Astrocyte of the cerebellum (primary cell): ENCODE data around the gene MYO1E.

Source experiments
- DNase-seq: peaks from one replicate; pipeline ENCODE4 v3.0.0-alpha.2; 2011; ENCODE audit warnings: low read depth
- H3K4me3 ChIP-seq: 2 replicates; pipeline ENCODE4 v1.5.1; 2011; ENCODE audit warnings: mild to moderate bottlenecking, low read depth, low read length, moderate library complexity
- in situ Hi-C: cut with HindIII; loops from 2 replicates; pipeline ENCODE4 v1.10.0; 2017; ENCODE audit warnings: low sequenced_read_pairs
- TF ChIP-seq, protein P1 (sequence below): IDR thresholded peaks from 2 replicates; pipeline ENCODE4 v1.5.1; 2012; ENCODE audit warnings: low read length, low read depth, moderate library complexity, mild to moderate bottlenecking; ENCODE audit errors: missing control alignments

MYO1E gene

GRCh38 chr15:59237924-59238331 lies 134.7 kb downstream of the MYO1E start:
- in situ Hi-C loops: no loop called here
- TF ChIP-seq, protein P1, sequence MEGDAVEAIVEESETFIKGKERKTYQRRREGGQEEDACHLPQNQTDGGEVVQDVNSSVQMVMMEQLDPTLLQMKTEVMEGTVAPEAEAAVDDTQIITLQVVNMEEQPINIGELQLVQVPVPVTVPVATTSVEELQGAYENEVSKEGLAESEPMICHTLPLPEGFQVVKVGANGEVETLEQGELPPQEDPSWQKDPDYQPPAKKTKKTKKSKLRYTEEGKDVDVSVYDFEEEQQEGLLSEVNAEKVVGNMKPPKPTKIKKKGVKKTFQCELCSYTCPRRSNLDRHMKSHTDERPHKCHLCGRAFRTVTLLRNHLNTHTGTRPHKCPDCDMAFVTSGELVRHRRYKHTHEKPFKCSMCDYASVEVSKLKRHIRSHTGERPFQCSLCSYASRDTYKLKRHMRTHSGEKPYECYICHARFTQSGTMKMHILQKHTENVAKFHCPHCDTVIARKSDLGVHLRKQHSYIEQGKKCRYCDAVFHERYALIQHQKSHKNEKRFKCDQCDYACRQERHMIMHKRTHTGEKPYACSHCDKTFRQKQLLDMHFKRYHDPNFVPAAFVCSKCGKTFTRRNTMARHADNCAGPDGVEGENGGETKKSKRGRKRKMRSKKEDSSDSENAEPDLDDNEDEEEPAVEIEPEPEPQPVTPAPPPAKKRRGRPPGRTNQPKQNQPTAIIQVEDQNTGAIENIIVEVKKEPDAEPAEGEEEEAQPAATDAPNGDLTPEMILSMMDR: no peak
- no peak overlapping the region for H3K4me3 ChIP-seq
- DNase-seq: no peak

DNA sequence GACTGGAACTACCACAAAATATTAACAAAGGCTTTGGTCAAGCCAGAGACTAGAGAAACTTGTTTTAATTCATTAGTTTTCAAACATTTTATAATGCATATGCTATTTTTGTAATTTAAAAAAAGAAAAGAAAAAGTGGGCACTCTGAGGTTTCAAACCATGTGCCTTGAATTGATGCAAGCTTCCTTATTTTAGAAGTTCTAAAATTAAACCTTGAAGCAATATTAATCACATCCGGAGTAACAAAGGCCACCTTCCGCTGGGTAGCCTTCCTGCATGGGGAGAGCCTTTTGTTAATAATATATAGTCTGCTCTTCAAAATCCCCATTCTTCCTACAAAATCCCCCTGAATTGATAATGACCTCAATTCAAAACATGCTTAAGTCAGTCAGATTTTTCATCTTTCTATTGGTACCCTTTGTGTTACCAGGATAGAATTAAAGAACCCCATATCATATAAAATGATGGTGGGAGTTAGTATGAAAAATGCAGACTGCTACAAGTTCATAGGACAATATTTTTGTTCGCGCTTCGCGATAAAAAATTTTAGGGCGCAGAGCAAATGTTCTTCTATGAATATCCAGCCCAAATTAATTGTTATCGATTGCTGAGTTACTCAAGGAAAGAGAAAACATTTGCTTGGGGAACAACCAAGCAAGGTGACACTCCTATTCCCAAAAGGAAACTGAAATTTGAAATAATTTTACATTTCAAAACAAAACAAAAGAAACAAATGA lies 135.4 kb downstream of the MYO1E start:
- no peak overlapping the region for H3K4me3 ChIP-seq
- in situ Hi-C loops: no loop called here
- TF ChIP-seq, protein P1: no peak
- DNase-seq: no peak

- H3K4me3 ChIP-seq: no peak overlapping the region
- DNase-seq: no peak
- in situ Hi-C loops: no loop called here
- TF ChIP-seq, protein P1: no peak
These were observed 136.3 kb downstream of the MYO1E start for GRCh38 chr15:59236394-59236793.

GRCh38 chr15:59232476-59232875 lies 140.2 kb downstream of the MYO1E start:
- peak; percentile 87 for DNase-seq
- TF ChIP-seq, protein P1: no peak
- no peak overlapping the region for H3K4me3 ChIP-seq
- in situ Hi-C loops: no loop called here

DNA sequence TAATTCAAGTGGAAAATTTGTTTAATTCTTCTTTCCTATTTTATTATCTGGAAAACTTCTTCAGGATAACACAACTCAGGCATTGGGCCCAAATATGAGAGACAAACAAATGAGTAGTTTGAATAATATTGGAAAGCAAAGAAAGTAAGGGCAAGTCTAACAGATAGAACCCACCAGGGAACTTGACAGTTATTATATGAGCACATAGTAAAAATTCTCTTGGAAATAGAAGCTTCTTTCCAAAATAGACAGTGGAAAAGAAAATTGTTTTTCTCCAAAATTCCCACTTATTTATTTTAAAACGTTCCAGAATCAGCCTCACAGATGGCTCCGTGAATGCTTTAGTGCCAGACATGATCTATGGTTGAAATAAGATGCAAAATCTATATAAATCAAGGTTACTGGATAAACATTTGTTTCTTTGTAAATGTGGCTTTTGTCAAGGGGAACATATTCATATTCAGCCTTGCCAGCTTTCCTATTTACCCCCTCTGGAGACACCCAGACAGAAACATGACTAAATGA lies 142.1 kb downstream of the MYO1E start:
- in situ Hi-C loops: no loop called here
- H3K4me3 ChIP-seq: no peak overlapping the region
- TF ChIP-seq, protein P1: no peak
- DNase-seq: no peak

- no peak for DNase-seq
- TF ChIP-seq, protein P1: no peak
- in situ Hi-C loops: no loop called here
- no peak overlapping the region for H3K4me3 ChIP-seq
These were observed 143.2 kb downstream of the MYO1E start for GRCh38 chr15:59229453-59229852.

DNA sequence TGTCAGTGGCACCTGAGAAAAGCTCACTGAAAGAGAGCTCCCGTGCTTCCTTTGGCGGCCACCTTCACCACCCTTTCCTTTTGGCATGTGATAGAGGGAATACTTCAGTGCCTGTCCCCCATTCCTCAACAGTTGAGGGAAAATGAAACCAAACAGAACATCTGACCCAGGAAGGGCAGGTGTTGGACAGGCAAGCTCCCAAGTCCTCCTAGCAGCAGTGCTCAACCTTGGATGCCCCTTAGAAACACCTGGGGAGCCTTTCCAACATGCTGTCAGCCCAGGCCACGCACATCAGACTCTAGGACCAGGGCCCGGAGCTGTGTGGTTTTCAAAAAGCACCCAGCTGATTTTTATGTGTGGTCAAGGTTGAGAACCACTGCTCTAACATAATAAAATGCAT lies 143.7 kb downstream of the MYO1E start:
- in situ Hi-C loops: no loop called here
- TF ChIP-seq, protein P1: no peak
- peak; percentile 24 for DNase-seq
- H3K4me3 ChIP-seq: no peak overlapping the region
